CD1c-positive myeloid dendritic cell (primary cell): ENCODE measurements around the gene IL33.

Source experiments
- DNase-seq: peaks from one replicate; pipeline ENCODE4 v3.0.0-alpha.2; 2016; ENCODE audit errors: extremely low spot score

Gene IL33

GRCh38 chr9:6216951-6217350 is 1.3 kb downstream of the IL33 start:
- no peak for DNase-seq

GRCh38 chr9:6218099-6218502 is 2.5 kb downstream of the IL33 start:
- no peak for DNase-seq

- DNase-seq: no peak
Measured at GRCh38 chr9:6219040-6219439, 3.4 kb downstream of the IL33 start.

- no peak for DNase-seq
Measured at GRCh38 chr9:6219981-6220380, 4.4 kb downstream of the IL33 start.

- no peak for DNase-seq
Measured at GRCh38 chr9:6224393-6225154, 9.0 kb downstream of the IL33 start.

DNA sequence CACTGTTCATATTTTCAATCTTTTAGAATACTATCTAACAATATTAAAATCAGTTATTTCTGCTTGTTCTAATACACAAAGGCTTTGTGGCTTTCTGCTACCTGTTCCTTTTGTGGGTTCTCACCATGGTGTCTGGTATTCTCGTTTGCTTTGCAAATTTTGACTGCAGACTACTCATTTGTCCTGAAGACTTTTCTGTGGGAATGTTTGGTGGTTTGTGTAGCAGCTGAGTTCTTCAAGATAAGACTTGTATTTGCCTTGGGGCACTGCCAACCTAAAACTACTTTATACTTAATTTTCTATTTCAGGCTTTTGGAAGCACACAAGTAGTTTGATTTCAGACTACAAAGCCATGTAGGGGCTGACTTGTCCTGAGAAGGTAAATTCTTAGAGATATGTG is 11.1 kb downstream of the IL33 start:
- no peak for DNase-seq

DNA sequence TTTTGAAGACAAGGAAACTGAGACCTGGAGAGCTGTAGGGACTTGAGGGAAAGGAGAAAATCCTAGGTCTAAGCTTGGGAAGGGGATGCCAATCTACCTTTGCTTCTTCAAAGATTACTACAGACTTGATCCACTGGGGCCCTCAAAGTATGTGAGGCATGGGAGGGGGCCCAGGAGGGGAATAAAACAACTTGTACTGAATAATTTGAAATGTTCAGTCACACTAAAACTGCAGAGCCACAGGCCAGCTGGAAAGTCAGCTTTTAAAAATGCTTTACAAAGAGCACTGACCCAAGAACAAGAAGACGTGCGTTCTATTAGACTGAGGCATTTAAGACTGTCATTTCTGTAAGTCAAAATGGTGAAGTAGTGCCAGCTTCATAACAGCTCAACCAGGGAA is 13.6 kb downstream of the IL33 start:
- DNase-seq: no peak

GRCh38 chr9:6229619-6230018 is 14.0 kb downstream of the IL33 start:
- DNase-seq: no peak

DNA sequence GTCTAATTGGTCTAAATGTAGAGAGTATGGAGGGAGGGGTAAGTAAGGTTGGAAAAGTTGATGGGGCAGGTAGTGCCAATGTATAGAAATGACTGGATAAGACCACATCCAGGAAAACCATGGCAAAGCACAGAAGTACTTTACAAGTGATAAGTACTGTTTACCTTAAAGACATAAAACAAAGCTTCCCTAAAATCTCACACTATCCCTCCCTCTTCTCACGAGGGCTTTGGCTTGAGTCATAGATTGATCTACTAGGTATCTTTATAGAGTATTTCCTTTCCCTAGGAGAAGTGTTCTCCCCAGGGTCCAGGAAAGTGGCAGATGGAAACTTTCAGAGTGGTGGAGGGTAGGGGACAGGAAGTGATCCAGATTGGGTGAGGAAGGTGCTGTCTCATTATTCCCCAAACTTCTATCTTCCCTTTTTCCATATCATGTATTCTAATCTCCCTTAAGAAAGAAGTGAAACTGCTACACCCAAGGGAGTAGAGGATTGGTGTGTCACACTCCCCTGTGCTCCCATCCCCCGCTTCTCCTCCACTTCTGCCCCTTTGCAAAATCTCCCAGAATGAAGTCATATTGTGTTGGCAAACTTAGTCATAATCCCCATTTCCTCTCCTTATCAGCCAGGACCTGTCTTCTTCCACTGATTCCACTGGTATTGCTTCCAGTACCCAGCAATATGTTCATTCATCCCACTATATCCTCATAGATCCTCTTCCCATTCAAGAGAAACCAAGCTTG is 14.6 kb downstream of the IL33 start:
- peak; percentile 4 for DNase-seq

DNA sequence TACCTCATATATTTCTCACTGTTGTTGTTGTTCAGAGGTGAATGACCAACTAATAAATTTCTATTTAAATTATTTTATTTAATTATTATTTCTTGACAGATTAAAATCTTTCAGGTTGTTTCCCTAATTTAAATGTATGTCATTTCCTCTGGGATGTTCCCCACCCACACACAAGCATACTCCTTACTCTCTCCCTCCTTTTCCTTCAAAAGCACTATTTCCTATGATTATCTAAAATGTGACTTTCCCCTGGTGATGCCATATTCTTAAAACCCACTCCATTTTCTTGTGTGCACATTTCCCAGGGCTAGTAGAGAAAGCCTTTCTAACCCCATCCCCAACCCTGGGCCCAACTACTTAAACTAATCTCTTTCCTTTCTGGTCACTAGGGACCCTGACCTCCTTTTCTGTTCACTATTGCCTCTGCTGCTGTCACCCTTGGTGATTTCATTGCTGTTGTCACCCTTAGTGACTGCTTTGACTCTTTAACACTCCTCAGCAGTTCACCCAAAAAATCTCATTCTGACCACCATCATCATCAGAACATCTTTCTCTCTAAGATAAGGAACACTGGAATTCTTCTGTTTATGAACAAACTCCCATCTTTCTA is 16.8 kb downstream of the IL33 start:
- no peak for DNase-seq

- DNase-seq: no peak
Measured at GRCh38 chr9:6234014-6234413, 18.4 kb downstream of the IL33 start.

GRCh38 chr9:6237267-6237666 is 21.7 kb downstream of the IL33 start:
- no peak for DNase-seq

- no peak for DNase-seq
Measured at GRCh38 chr9:6239048-6239461, 23.4 kb downstream of the IL33 start.

- no peak for DNase-seq
Measured at GRCh38 chr9:6239694-6240093, 24.1 kb downstream of the IL33 start.

- no peak for DNase-seq
Measured at GRCh38 chr9:6243746-6244145, 28.1 kb downstream of the IL33 start.

GRCh38 chr9:6247266-6247665 is 31.7 kb downstream of the IL33 start:
- DNase-seq: no peak

DNA sequence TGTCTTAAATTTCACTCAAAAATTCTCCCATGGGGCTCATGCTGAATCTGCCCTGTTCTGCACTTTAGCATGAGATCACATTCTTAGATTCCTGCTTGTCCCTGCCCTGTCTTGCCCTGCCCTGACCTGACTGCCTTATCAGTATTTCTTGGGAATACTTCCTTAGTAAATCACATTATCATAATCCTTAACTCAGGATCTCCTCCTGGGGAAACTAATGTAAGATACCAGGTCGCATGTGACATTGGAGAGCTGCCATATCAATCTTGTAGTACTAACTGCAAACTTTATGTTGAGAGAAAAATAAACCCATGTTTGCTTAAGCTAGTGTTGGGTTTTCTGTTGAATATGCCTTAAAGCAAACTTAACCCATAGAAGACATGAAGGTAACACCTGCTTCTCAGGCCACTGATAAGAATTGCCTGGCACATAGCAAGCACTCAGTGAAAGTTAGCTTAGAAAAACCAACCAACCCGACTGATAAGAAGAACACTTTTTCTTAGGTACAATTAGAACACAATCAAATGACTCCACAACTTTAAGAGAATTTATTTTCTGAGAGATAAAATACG is 53.3 kb downstream of the IL33 start:
- no peak for DNase-seq

DNA sequence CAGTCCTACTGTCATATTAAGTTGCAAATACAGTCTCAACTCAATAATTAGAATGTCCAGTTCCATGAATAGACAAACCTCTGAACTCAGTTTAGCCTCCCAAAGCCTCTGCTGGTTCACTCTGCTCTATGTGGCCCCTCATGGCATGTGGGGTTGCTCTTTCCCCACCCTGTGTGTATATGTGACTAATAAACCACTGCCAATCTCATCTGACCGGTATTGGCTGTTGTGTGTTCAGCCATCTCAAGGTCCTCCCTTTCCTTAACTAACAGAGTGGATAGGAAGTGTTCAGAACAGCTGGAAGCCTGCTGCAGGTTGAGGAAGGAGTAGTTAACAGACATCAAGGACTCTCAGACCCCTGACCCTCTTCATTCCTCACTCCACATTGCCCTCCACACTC is 55.3 kb downstream of the IL33 start:
- DNase-seq: no peak

- DNase-seq: no peak
Measured at GRCh38 chr9:6271508-6272228, 56.1 kb downstream of the IL33 start.

DNA sequence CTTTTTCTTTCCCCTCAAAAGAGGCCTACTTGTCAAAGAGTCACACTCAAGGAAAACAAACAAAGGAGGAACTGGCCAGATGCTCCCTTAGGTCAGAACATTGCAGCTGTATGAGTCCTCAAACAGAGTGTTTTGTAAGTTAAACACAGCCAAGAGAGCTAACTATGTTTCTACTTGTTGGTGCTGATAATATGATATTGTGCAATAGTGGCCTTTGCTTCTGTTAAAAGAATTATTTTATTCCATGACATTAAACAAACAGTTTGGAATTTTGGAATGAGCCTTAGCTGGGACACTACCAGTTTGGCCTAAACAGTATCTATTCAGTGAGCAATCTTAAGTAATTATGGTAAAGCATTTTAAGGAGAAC is 56.6 kb downstream of the IL33 start:
- DNase-seq: no peak

DNA sequence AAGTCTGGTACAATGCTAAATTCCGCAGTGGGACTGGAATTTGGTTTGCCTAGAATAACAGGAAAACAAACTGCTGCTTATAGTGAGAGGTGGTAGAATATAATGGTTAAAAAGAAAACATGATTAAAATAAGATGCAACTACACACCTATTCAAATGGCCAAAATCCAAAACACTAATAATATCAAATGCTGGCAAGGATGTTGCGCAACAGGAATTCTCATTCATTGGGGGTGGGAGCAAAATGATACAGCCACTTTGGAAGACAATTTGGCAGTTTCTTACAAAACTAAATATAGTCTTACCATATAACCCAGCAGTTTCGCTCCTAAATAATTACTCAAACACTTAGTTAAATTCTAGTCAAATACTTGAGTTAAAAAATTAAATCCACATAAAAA is 61.8 kb downstream of the IL33 start:
- no peak for DNase-seq

DNA sequence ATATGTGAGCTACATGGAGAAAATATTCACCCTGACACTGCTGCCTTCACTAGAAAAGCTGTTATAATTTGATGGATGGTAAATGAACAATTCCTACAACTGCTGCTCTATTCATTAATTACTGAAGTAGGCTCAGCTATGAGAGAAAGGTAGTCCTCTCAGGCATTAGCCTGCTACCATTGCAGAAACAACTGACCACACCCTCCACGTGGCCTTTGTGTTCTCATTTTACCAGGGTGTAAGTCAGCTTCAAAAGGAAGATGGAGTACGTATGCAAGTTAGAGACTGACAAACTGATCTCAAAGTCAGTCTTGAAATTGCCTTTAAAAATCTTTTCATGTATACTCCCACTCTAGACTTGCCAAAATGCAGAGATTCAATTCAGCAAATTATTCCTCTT is 86.3 kb downstream of the IL33 start:
- DNase-seq: no peak
